Endothelial cell of umbilical vein (primary cell): ENCODE data around the gene SLC15A2. TPM values are rescaled to one million over a fixed set of nuclear protein-coding genes. Genes with fewer than 3 reads are reported as not detected.

Source experiments
- BruUV-seq: library from RNA; stranded (reverse); fragments of 400-500 nt; replicated peaks from 2 replicates; lab custom pipeline; 2021; lab: Mats Ljungman, UMichigan
- CTCF ChIA-PET: fragments of 300-600, 350-600 bp; sonication (Branson Sonifier 250); formaldehyde crosslinking; loops from one replicate; lab custom pipeline; 2021; ENCODE audit warnings: antibody characterized with exemption, inconsistent platforms; lab: Charles Lee
- POLR2A ChIA-PET: fragments of 300-600, 350-600 bp; sonication (Branson Sonifier 250); formaldehyde crosslinking; loops from one replicate; lab custom pipeline; 2021; ENCODE audit warnings: antibody characterized with exemption, inconsistent platforms; lab: Charles Lee
- DNase-seq: peaks from one replicate; pipeline ENCODE4 v3.0.0-alpha.2; 2011; ENCODE audit warnings: low read depth, low spot score
- FAIRE-seq: peaks from 2 replicates; lab custom pipeline; 2011; peaks lifted over from hg19 to GRCh38; lab: Jason Lieb, UNC
- H2AFZ ChIP-seq: 2 replicates; pipeline ENCODE4 v1.6.0; 2012; ENCODE audit warnings: low read depth, low read length, control low read depth, inconsistent platforms
- H3K27ac ChIP-seq: 2 replicates; pipeline ENCODE4 v1.5.1; 2011; ENCODE audit warnings: low read depth, mild to moderate bottlenecking, control low read depth, low read length, moderate library complexity; ENCODE audit not compliant: insufficient read depth
- H3K27me3 ChIP-seq, 2 experiments: 2 replicates each; pipeline versions ENCODE4 v1.6.0 to v1.6.1; 2011; ENCODE audit warnings: low read length in 2 of 2, mixed read lengths in 1 of 2; ENCODE audit not compliant: control insufficient read depth in 2 of 2, insufficient read depth in 2 of 2
- H3K36me3 ChIP-seq, 2 experiments: 2 replicates in 1 of 2; 3 replicates in 1 of 2; pipeline ENCODE4 v1.5.1; 2011; ENCODE audit warnings: low read length in 2 of 2, mild to moderate bottlenecking in 1 of 2, moderate library complexity in 1 of 2; ENCODE audit not compliant: control insufficient read depth in 2 of 2, insufficient read depth in 2 of 2; ENCODE audit errors: extremely low read depth in 1 of 2
- H3K4me1 ChIP-seq: 3 replicates; pipeline ENCODE4 v1.5.1; 2011; ENCODE audit warnings: mild to moderate bottlenecking, low read length; ENCODE audit not compliant: control insufficient read depth, insufficient read depth; ENCODE audit errors: extremely low read depth
- H3K4me2 ChIP-seq: 2 replicates; pipeline ENCODE4 v1.6.1; 2011; ENCODE audit warnings: low read length, control low read depth, mixed read lengths; ENCODE audit not compliant: insufficient read depth
- H3K4me3 ChIP-seq, 3 experiments: fragments of 200-600 bp in 1 of 3; sonication (generic), shearing (Covaris generic) in 1 of 3; replicated peaks in 1 of 3; 2 replicates each; pipeline ENCODE4 v1.5.1; 2011 to 2016; ENCODE audit warnings: control low read depth in 3 of 3, low read length in 3 of 3, mild to moderate bottlenecking in 2 of 3, inconsistent platforms in 1 of 3, low read depth in 1 of 3, moderate library complexity in 1 of 3; ENCODE audit not compliant: insufficient read depth in 1 of 3
- H3K79me2 ChIP-seq: 2 replicates; pipeline ENCODE4 v1.6.0; 2012; ENCODE audit warnings: low read length, inconsistent platforms; ENCODE audit not compliant: control insufficient read depth, insufficient read depth
- H3K9ac ChIP-seq: replicated peaks from 2 replicates; pipeline ENCODE3; 2011; ENCODE audit warnings: low read length, control low read depth; ENCODE audit not compliant: insufficient read depth; ENCODE audit errors: extremely low read depth
- H3K9me1 ChIP-seq: replicated peaks from 3 replicates; pipeline ENCODE4 v1.6.0; 2011; ENCODE audit warnings: mild to moderate bottlenecking, low read length; ENCODE audit not compliant: control insufficient read depth, insufficient read depth; ENCODE audit errors: extremely low read depth
- H3K9me3 ChIP-seq: replicated peaks from 2 replicates; pipeline ENCODE4 v1.5.1; 2012; ENCODE audit warnings: low read length, inconsistent platforms; ENCODE audit not compliant: control insufficient read depth, insufficient read depth
- H4K20me1 ChIP-seq: replicated peaks from 2 replicates; pipeline ENCODE3; 2011; ENCODE audit warnings: mild to moderate bottlenecking, low read length; ENCODE audit not compliant: control insufficient read depth, insufficient read depth; ENCODE audit errors: extremely low read depth
- EZH2 ChIP-seq: IDR thresholded peaks from 2 replicates; pipeline ENCODE4 v1.6.1; 2012; ENCODE audit warnings: borderline replicate concordance, low read depth, mild to moderate bottlenecking, moderate library complexity, low read length, inconsistent platforms; ENCODE audit not compliant: severe bottlenecking
- FOS ChIP-seq: IDR thresholded peaks from 2 replicates; pipeline ENCODE4 v1.6.1; 2011; ENCODE audit warnings: mild to moderate bottlenecking, low read length, moderate library complexity, borderline replicate concordance; ENCODE audit not compliant: insufficient read depth
- GATA2 ChIP-seq: IDR thresholded peaks from 2 replicates; pipeline ENCODE4 v1.7.0; 2011; ENCODE audit warnings: low read depth, mild to moderate bottlenecking, moderate library complexity, mixed read lengths, low read length; ENCODE audit not compliant: insufficient read length, insufficient read depth
- JUN ChIP-seq: IDR thresholded peaks from 2 replicates; pipeline ENCODE4 v1.6.1; 2011; ENCODE audit warnings: borderline replicate concordance, low read depth; ENCODE audit not compliant: insufficient read length, insufficient read depth
- MYC ChIP-seq: IDR thresholded peaks from one replicate; pipeline ENCODE4 v1.6.1; 2011; ENCODE audit warnings: mild to moderate bottlenecking, low read depth, low read length
- POLR2A ChIP-seq: IDR thresholded peaks from 2 replicates; pipeline ENCODE4 v1.6.1; 2012; ENCODE audit warnings: low read depth, mild to moderate bottlenecking, control low read depth, low read length
- POLR2AphosphoS5 ChIP-seq: IDR thresholded peaks from 2 replicates; pipeline ENCODE4 v1.6.1; 2012; ENCODE audit warnings: low read depth, mild to moderate bottlenecking, control low read depth, low read length, moderate library complexity; ENCODE audit not compliant: insufficient read depth
- dilution Hi-C: fragments of 300-500 bp; cut with MboI; formaldehyde crosslinking; loops from one replicate; pipeline ENCODE4 v1.15.0; 2019; ENCODE audit warnings: low sequenced_read_pairs; ENCODE audit not compliant: extremely low pct_ligation_motif_present
- intact Hi-C: fragments of 100-400 bp; cut with micrococcal nuclease; formaldehyde crosslinking; loops from one replicate; pipeline ENCODE4 v1.10.0; 2022
- polyA plus RNA-seq, 4 experiments: library from polyadenylated mRNA; depleted of rRNA in 3 of 4; stranded (reverse) in 3 of 4; unstranded in 1 of 4; fragments of >200 nt; gene quantifications; 2 replicates each; pipeline versions ENCODE4 v1.2.1 to v1.2.3, GENCODE V29; 2011 to 2012; ENCODE audit warnings: missing spikeins in 1 of 4
- total RNA-seq: library from RNA; stranded (reverse); gene quantifications from 2 replicates; pipeline ENCODE4 v1.2.3, GENCODE V29; 2021
- TF ChIP-seq, protein P1 (sequence below): IDR thresholded peaks from 2 replicates; pipeline ENCODE4 v1.6.1; 2011; ENCODE audit not compliant: insufficient read depth, insufficient read length
- TF ChIP-seq, protein P2 (sequence below), 2 donors: IDR thresholded peaks; 1 replicate in 1 of 2; 2 replicates in 1 of 2; pipeline ENCODE4 v1.5.1; 2011; ENCODE audit warnings: low read length in 2 of 2, mild to moderate bottlenecking in 2 of 2, moderate library complexity in 2 of 2, control low read depth in 1 of 2, inconsistent platforms in 1 of 2, low read depth in 1 of 2; ENCODE audit not compliant: insufficient read depth in 1 of 2; ENCODE audit errors: extremely low read depth in 1 of 2

SLC15A2 gene
- total and polyA plus RNA-seq, 2 donors (not counting 3 experiments of a cell fraction or from before 2014, with no cell fraction given), result 0.11 to 0.39 TPM

DNA sequence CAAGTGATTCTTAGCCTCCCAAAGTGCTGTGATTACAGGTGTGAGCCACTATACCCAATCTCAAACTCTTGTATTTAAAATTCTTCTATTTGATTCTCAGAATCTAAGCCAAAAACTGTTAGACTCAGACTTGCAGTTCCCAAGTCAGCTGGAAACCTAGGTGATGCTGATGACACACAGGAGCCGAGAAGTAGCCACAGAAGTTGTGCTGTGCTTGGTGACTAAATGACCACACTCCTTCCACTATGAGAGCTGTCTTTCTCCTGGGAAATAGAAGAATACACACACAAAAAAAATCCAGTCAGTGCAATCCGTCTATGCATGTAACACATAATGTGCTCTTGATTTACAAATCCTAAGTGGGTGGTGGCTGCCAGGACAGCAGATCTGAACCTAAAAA is 93.9 kb downstream of the SLC15A2 start:
- intact Hi-C loops (no loop called here), dilution Hi-C loops (no loop called here)
- Histone ChIP-seq H2AFZ (no peak overlapping the region), H3K9ac (no peak overlapping the region), H3K4me3 (no peak overlapping the region), H3K79me2 (no peaks in the 10 kb centered on the region), H3K9me3 (no peaks in the 10 kb centered on the region), H4K20me1 (no peaks in the 10 kb centered on the region), H3K4me2 (no peak overlapping the region), H3K27ac (no peak overlapping the region), H3K27me3 (peaks cover 2 to 4% of the 10 kb centered on the region in 2 experiments), H3K4me1 (no peaks in the 10 kb centered on the region), H3K36me3 (no peaks in the 10 kb centered on the region), H3K9me1 (no peaks in the 10 kb centered on the region)
- DNase-seq (no peak), FAIRE-seq (no peak)
- ChIA-PET POLR2A (no interaction called here), CTCF (no interaction called here)
- no TSS peak for BruUV-seq
- TF ChIP-seq, protein P1, sequence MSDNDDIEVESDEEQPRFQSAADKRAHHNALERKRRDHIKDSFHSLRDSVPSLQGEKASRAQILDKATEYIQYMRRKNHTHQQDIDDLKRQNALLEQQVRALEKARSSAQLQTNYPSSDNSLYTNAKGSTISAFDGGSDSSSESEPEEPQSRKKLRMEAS, result no peak

DNA sequence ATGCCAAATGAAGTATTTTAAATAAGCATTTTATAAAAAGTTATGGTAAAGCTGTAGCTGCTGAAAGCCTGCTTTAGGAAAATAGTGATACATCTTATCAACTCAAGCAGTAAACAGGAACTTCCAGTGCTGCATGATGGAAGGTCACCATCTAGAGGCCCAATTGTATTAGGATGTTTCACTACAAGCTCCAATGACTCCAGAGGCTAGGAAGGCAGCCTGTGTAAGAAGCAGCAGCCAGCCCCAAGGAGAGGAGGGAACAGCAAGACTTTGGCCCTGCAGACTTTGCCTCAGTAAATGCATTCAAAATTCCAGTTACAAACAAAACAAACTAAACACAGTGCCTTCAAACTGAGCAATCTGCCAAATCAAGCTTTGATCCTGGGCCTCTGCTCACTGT is 95.7 kb downstream of the SLC15A2 start:
- Histone ChIP-seq H3K4me1 (peaks cover 6% of the 10 kb centered on the region), H3K9me1 (no peaks in the 10 kb centered on the region), H3K9me3 (no peaks in the 10 kb centered on the region), H3K4me3 (no peak overlapping the region), H3K79me2 (no peaks in the 10 kb centered on the region), H3K27me3 (peaks cover 2 to 4% of the 10 kb centered on the region in 2 experiments), H3K27ac (no peak overlapping the region), H2AFZ (no peak overlapping the region), H3K36me3 (no peaks in the 10 kb centered on the region), H4K20me1 (no peaks in the 10 kb centered on the region), H3K9ac (no peak overlapping the region), H3K4me2 (no peak overlapping the region)
- DNase-seq (no peak), FAIRE-seq (peak; percentile 8)
- no peak for TF ChIP-seq FOS
- TF ChIP-seq, protein P1, result no peak
- TF ChIP-seq, protein P2, sequence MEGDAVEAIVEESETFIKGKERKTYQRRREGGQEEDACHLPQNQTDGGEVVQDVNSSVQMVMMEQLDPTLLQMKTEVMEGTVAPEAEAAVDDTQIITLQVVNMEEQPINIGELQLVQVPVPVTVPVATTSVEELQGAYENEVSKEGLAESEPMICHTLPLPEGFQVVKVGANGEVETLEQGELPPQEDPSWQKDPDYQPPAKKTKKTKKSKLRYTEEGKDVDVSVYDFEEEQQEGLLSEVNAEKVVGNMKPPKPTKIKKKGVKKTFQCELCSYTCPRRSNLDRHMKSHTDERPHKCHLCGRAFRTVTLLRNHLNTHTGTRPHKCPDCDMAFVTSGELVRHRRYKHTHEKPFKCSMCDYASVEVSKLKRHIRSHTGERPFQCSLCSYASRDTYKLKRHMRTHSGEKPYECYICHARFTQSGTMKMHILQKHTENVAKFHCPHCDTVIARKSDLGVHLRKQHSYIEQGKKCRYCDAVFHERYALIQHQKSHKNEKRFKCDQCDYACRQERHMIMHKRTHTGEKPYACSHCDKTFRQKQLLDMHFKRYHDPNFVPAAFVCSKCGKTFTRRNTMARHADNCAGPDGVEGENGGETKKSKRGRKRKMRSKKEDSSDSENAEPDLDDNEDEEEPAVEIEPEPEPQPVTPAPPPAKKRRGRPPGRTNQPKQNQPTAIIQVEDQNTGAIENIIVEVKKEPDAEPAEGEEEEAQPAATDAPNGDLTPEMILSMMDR (IDR thresholded peaks at IDR 0.05; ENCODE audit: extremely low read depth in 1 of 2, insufficient read depth in 1 of 2, low read depth in 1 of 2, low read length in 2 of 2), result no peak
- no peak for TF ChIP-seq GATA2
- no peak for TF ChIP-seq POLR2A
- TF ChIP-seq POLR2AphosphoS5, result no peak
- TF ChIP-seq MYC, result no peak
- no peak for TF ChIP-seq JUN
- TF ChIP-seq EZH2, result no peak
- intact Hi-C loops (no loop called here), dilution Hi-C loops (no loop called here)
- ChIA-PET POLR2A (no interaction called here), CTCF (interaction anchor here (0.9 to 1.9 kb wide), 3 partner anchors 8 to 35 kb away, joined by 3 to 4 read pairs (median 3); no protein-coding TSS in a partner anchor)
- no TSS peak for BruUV-seq
